ENCODE measurements around the gene MYO1D. TPM values are rescaled to one million over a fixed set of nuclear protein-coding genes. Genes with fewer than 3 reads are reported as not detected.

MYO1D gene
- total RNA-seq, 1 experiment from 2014 or later, result 57.2 TPM

DNA sequence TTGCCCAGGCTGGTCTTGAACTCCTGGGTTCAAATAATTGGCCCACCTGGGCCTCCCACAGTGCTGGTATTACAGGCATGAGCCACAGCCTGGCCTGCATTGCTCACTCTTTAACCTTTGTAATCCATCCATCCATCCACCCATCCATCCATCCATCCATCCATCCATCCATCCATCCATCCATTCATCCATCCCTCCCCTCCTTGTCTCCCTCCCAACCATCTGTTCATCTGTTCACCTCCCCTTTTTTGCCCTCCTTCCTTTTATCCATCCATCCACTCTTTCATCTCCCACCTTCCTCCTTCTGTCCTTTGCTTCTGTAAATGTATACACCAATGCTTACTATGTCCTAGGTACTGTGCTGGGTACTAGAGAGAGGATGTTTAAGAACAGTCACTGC, 324.6 kb downstream of the MYO1D start:
- BruUV-seq (replicated peaks), result no TSS peak
- intact Hi-C loops (cut with micrococcal nuclease; ENCODE audit: unreplicated experiment), result no loop called here

DNA sequence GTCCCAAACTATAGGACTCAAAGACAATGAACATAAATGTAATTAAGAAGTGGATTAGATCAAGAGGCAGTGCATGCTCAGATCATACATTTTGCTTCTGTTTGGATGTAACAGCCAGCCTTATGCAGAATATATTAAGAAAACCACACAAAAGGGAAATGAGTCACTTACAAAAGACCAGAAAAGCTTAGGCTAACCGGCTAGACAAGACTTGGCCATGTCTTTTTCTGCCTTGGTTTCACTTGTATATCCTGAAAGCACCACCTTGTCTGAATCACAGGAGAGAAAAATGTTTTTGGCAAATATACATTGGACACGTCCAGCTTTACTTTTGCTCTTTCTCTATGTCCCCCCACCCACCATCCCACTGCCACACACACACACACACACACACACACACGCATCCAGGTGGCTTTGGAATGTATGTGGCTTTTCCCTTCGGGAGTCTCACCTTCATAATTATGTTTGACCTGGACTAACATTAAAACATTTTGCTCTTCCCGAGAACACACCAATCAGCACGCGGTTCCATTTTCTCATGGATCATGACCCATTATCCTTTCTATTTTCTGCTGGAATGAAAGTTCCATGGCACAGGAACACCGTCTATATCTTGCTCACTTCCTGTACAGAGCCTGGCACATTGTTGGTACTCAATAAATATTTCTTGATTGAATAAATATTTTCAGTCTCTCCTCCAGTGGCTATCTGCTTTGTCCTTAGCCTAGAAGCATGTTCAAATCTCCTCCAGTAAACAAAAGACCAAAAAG, 325.6 kb downstream of the MYO1D start:
- intact Hi-C loops (cut with micrococcal nuclease; ENCODE audit: unreplicated experiment), result no loop called here
- Mint-ChIP-seq H3K27me3 (ENCODE audit: unreplicated experiment) (no peaks in the 10 kb centered on the region), H3K4me3 (ENCODE audit: low read depth, unreplicated experiment) (peak overlapping the region; percentile 47), H3K27ac (ENCODE audit: unreplicated experiment) (peak overlapping the region; percentile 89), H3K36me3 (ENCODE audit: insufficient read depth, unreplicated experiment) (no peaks in the 10 kb centered on the region), H3K4me1 (ENCODE audit: low read depth, unreplicated experiment) (peaks cover 31% of the 10 kb centered on the region), H3K9me3 (ENCODE audit: low read depth, unreplicated experiment) (no peaks in the 10 kb centered on the region)
- BruUV-seq (replicated peaks), result no TSS peak
- CTCF ChIA-PET, result interaction anchor here (1.2 kb wide), 1 partner anchor 13 kb away, joined by 3 read pairs; no protein-coding TSS in a partner anchor
- DNase-seq, result peak; percentile 24
- TF ChIP-seq, protein P1, sequence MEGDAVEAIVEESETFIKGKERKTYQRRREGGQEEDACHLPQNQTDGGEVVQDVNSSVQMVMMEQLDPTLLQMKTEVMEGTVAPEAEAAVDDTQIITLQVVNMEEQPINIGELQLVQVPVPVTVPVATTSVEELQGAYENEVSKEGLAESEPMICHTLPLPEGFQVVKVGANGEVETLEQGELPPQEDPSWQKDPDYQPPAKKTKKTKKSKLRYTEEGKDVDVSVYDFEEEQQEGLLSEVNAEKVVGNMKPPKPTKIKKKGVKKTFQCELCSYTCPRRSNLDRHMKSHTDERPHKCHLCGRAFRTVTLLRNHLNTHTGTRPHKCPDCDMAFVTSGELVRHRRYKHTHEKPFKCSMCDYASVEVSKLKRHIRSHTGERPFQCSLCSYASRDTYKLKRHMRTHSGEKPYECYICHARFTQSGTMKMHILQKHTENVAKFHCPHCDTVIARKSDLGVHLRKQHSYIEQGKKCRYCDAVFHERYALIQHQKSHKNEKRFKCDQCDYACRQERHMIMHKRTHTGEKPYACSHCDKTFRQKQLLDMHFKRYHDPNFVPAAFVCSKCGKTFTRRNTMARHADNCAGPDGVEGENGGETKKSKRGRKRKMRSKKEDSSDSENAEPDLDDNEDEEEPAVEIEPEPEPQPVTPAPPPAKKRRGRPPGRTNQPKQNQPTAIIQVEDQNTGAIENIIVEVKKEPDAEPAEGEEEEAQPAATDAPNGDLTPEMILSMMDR (IDR thresholded peaks at IDR 0.05; ENCODE audit: unreplicated experiment), result no peak

More for the DNA sequence above, 324.6 kb downstream of the MYO1D start:
- DNase-seq, result no peak
- H3K9me3 Mint-ChIP-seq (ENCODE audit: low read depth, unreplicated experiment), result no peaks in the 10 kb centered on the region
- H3K27ac Mint-ChIP-seq (ENCODE audit: unreplicated experiment), result peak overlapping the region; percentile 89
- H3K4me1 Mint-ChIP-seq (ENCODE audit: low read depth, unreplicated experiment), result peaks cover 31% of the 10 kb centered on the region
- peak overlapping the region; percentile 47 for H3K4me3 Mint-ChIP-seq (ENCODE audit: low read depth, unreplicated experiment)
- H3K36me3 Mint-ChIP-seq (ENCODE audit: insufficient read depth, unreplicated experiment), result no peaks in the 10 kb centered on the region
- TF ChIP-seq, protein P1 (IDR thresholded peaks at IDR 0.05; ENCODE audit: unreplicated experiment), result no peak
- CTCF ChIA-PET, result no interaction called here
- H3K27me3 Mint-ChIP-seq (ENCODE audit: unreplicated experiment), result no peaks in the 10 kb centered on the region

DNA sequence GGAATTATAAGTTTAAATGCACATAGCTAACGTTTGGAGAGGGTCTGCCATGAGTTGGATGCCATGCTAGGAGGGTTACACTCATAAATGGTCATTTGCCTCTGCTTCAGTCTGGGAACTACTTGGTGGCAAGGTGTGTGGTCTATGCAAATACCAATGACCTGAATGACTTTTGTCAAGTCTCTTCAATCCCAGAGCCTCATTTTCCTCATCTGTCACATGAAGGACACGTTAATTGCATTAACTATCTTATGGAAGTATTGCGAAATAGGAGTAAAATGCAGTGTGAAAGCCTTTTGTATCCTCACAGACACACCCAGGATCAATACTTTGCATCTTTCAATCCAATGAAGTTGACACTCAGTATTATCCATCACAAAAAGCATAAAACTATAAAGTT, 327.4 kb downstream of the MYO1D start:
- no peak for DNase-seq
- Mint-ChIP-seq H3K27ac (ENCODE audit: unreplicated experiment) (no peak overlapping the region), H3K9me3 (ENCODE audit: low read depth, unreplicated experiment) (no peaks in the 10 kb centered on the region), H3K36me3 (ENCODE audit: insufficient read depth, unreplicated experiment) (no peaks in the 10 kb centered on the region), H3K27me3 (ENCODE audit: unreplicated experiment) (no peaks in the 10 kb centered on the region), H3K4me1 (ENCODE audit: low read depth, unreplicated experiment) (peaks cover 31% of the 10 kb centered on the region), H3K4me3 (ENCODE audit: low read depth, unreplicated experiment) (no peak overlapping the region)
- intact Hi-C loops (cut with micrococcal nuclease; ENCODE audit: unreplicated experiment), result no loop called here
- TF ChIP-seq, protein P1 (IDR thresholded peaks at IDR 0.05; ENCODE audit: unreplicated experiment), result no peak
- BruUV-seq (replicated peaks), result no TSS peak
- CTCF ChIA-PET, result no interaction called here

DNA sequence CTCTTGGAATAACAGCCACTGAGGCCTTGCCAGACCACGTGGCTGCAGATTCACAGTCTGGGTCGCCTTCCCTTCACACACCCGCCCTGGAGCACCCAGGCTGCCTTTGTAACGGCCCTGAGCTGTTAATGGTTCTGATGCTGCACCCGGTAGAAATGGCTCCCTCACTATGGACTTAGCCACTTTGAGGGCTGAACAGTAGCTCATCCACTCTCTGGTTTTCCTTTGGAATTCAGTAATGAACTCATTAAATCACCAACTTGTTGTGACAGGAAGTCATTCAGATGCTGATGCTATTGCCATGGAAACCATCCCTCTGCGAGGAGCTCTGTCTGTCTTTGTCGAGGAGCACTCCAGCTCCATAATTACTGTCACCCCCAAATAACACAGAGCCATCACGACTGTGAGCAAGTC, 330.9 kb downstream of the MYO1D start:
- TF ChIP-seq, protein P1 (IDR thresholded peaks at IDR 0.05; ENCODE audit: unreplicated experiment), result no peak
- H3K27ac Mint-ChIP-seq (ENCODE audit: unreplicated experiment), result no peak overlapping the region
- no peak overlapping the region for H3K4me3 Mint-ChIP-seq (ENCODE audit: low read depth, unreplicated experiment)
- CTCF ChIA-PET, result no interaction called here
- BruUV-seq (replicated peaks), result no TSS peak
- H3K36me3 Mint-ChIP-seq (ENCODE audit: insufficient read depth, unreplicated experiment), result no peaks in the 10 kb centered on the region
- H3K27me3 Mint-ChIP-seq (ENCODE audit: unreplicated experiment), result no peaks in the 10 kb centered on the region
- peaks cover 8% of the 10 kb centered on the region for H3K4me1 Mint-ChIP-seq (ENCODE audit: low read depth, unreplicated experiment)
- no peaks in the 10 kb centered on the region for H3K9me3 Mint-ChIP-seq (ENCODE audit: low read depth, unreplicated experiment)
- DNase-seq, result no peak
- intact Hi-C loops (cut with micrococcal nuclease; ENCODE audit: unreplicated experiment), result no loop called here
